Measurements from ENCODE around the gene DNAJC1. TPM values are rescaled to one million over a fixed set of nuclear protein-coding genes. Genes with fewer than 3 reads are reported as not detected.

Gene DNAJC1
- total RNA-seq, 1 donor: 25.8 TPM

- DNase-seq (ENCODE audit: low read depth): peak; percentile 72
- H3K4me3 ChIP-seq (ENCODE audit: low read depth, low read length): no peak overlapping the region
- peak; percentile 46 for TF ChIP-seq CTCF (IDR thresholded peaks at IDR 0.05; ENCODE audit: insufficient read depth, low read length)
Observed at GRCh38 chr10:21989453-21990154, 13.9 kb downstream of the DNAJC1 start.

- TF ChIP-seq CTCF (IDR thresholded peaks at IDR 0.05; ENCODE audit: insufficient read depth, low read length): no peak
- peak; percentile 48 for DNase-seq (ENCODE audit: low read depth)
- no peak overlapping the region for H3K4me3 ChIP-seq (ENCODE audit: low read depth, low read length)
Observed at GRCh38 chr10:21985541-21985940, 18.0 kb downstream of the DNAJC1 start.

GRCh38 chr10:21981118-21981517, 22.4 kb downstream of the DNAJC1 start:
- TF ChIP-seq CTCF (IDR thresholded peaks at IDR 0.05; ENCODE audit: insufficient read depth, low read length): no peak
- DNase-seq (ENCODE audit: low read depth): no peak
- no peak overlapping the region for H3K4me3 ChIP-seq (ENCODE audit: low read depth, low read length)

GRCh38 chr10:21980691-21981090, 22.8 kb downstream of the DNAJC1 start:
- DNase-seq (ENCODE audit: low read depth): no peak
- no peak for TF ChIP-seq CTCF (IDR thresholded peaks at IDR 0.05; ENCODE audit: insufficient read depth, low read length)
- no peak overlapping the region for H3K4me3 ChIP-seq (ENCODE audit: low read depth, low read length)

- H3K4me3 ChIP-seq (ENCODE audit: low read depth, low read length): no peak overlapping the region
- TF ChIP-seq CTCF (IDR thresholded peaks at IDR 0.05; ENCODE audit: insufficient read depth, low read length): no peak
- DNase-seq (ENCODE audit: low read depth): peak; percentile 68
Observed at GRCh38 chr10:21978191-21978862, 25.2 kb downstream of the DNAJC1 start.

- H3K4me3 ChIP-seq (ENCODE audit: low read depth, low read length): no peak overlapping the region
- TF ChIP-seq CTCF (IDR thresholded peaks at IDR 0.05; ENCODE audit: insufficient read depth, low read length): no peak
- DNase-seq (ENCODE audit: low read depth): no peak
Observed at GRCh38 chr10:21976739-21977138, 26.8 kb downstream of the DNAJC1 start.

Measured in fibroblast of the aortic adventitia (primary cell).